Measurements from ENCODE around the gene SRCAP.
"Not testable (repeated sequence)": the region's sequence is repeated elsewhere in the genome, so short reads cannot be mapped to it uniquely, and the experiment has no call there.

The SRCAP gene

GRCh38 chr16:30699615-30700099 is 686 bp downstream of the SRCAP start:
- no peak for DNase-seq

- DNase-seq: no peak
These were observed 1.5 kb downstream of the SRCAP start for GRCh38 chr16:30700491-30700890.

- DNase-seq: no peak
These were observed 2.0 kb downstream of the SRCAP start for GRCh38 chr16:30700971-30701370.

- DNase-seq: not testable (repeated sequence)
These were observed 4.1 kb downstream of the SRCAP start for GRCh38 chr16:30703071-30703470.

GRCh38 chr16:30703971-30704370 is 5.0 kb downstream of the SRCAP start:
- no peak for DNase-seq

- no peak for DNase-seq
These were observed 7.1 kb downstream of the SRCAP start for GRCh38 chr16:30706046-30706445.

GRCh38 chr16:30710971-30711370 is 12.0 kb downstream of the SRCAP start:
- DNase-seq: no peak

GRCh38 chr16:30711712-30712111 is 12.7 kb downstream of the SRCAP start:
- no peak for DNase-seq

GRCh38 chr16:30715750-30716445 is 16.9 kb downstream of the SRCAP start:
- DNase-seq: peak; percentile 58

GRCh38 chr16:30720086-30720485 is 21.1 kb downstream of the SRCAP start:
- DNase-seq: no peak

- DNase-seq: no peak
These were observed 21.7 kb downstream of the SRCAP start for GRCh38 chr16:30720694-30721093.

- DNase-seq: no peak
These were observed 22.2 kb downstream of the SRCAP start for GRCh38 chr16:30721167-30721566.

- no peak for DNase-seq
These were observed 22.6 kb downstream of the SRCAP start for GRCh38 chr16:30721606-30722005.

- no peak for DNase-seq
These were observed 23.5 kb downstream of the SRCAP start for GRCh38 chr16:30722443-30722842.

- DNase-seq: no peak
These were observed 23.9 kb downstream of the SRCAP start for GRCh38 chr16:30722916-30723315.

- no peak for DNase-seq
These were observed 24.9 kb downstream of the SRCAP start for GRCh38 chr16:30723725-30724355.

GRCh38 chr16:30724641-30725417 is 25.9 kb downstream of the SRCAP start:
- DNase-seq: no peak

GRCh38 chr16:30725418-30725792 is 26.4 kb downstream of the SRCAP start:
- no peak for DNase-seq

- DNase-seq: no peak
These were observed 29.4 kb downstream of the SRCAP start for GRCh38 chr16:30728321-30728720.

GRCh38 chr16:30728899-30729672 is 30.1 kb downstream of the SRCAP start:
- no peak for DNase-seq

- no peak for DNase-seq
These were observed 32.4 kb downstream of the SRCAP start for GRCh38 chr16:30731411-30731810.

- DNase-seq: no peak
These were observed 38.2 kb downstream of the SRCAP start for GRCh38 chr16:30736995-30737793.
